ENCODE measurements around the gene PREX1. TPM values are rescaled to one million over a fixed set of nuclear protein-coding genes. Genes with fewer than 3 reads are reported as not detected.

PREX1 gene
- total and polyA plus RNA-seq, 2 donors: 12.6 to 18.1 TPM

GRCh38 chr20:48721324-48722001 is 106.3 kb downstream of the PREX1 start:
- Histone ChIP-seq H3K4me1 (ENCODE audit: insufficient read depth) (no peaks in the 10 kb centered on the region), H3K4me3 (ENCODE audit: low read depth, low read length) (no peak overlapping the region), H3K27ac (ENCODE audit: low read depth) (peak overlapping the region; percentile 24), H3K36me3 (ENCODE audit: insufficient read depth) (no peaks in the 10 kb centered on the region)
- no peak for DNase-seq (ENCODE audit: extremely low spot score)
- 81% methylated on average over 9 of the region's 9 CpGs for WGBS

GRCh38 chr20:48720256-48720985 is 107.4 kb downstream of the PREX1 start:
- H3K27ac ChIP-seq (ENCODE audit: low read depth): no peak overlapping the region
- no peak for DNase-seq (ENCODE audit: extremely low spot score)
- WGBS: 84% methylated on average over 13 of the region's 13 CpGs
- no peak overlapping the region for H3K4me3 ChIP-seq (ENCODE audit: low read depth, low read length)
- H3K4me1 ChIP-seq (ENCODE audit: insufficient read depth): no peaks in the 10 kb centered on the region
- no peaks in the 10 kb centered on the region for H3K36me3 ChIP-seq (ENCODE audit: insufficient read depth)

- 92% methylated on average over 4 of the region's 4 CpGs for WGBS
- H3K27ac ChIP-seq (ENCODE audit: low read depth): no peak overlapping the region
These were observed 108.1 kb downstream of the PREX1 start for GRCh38 chr20:48719598-48720255.

GRCh38 chr20:48718786-48719578 is 108.8 kb downstream of the PREX1 start:
- WGBS: 82% methylated on average over 8 of the region's 8 CpGs
- Histone ChIP-seq H3K4me3 (ENCODE audit: low read depth, low read length) (no peak overlapping the region), H3K36me3 (ENCODE audit: insufficient read depth) (no peaks in the 10 kb centered on the region), H3K4me1 (ENCODE audit: insufficient read depth) (no peaks in the 10 kb centered on the region), H3K27ac (ENCODE audit: low read depth) (no peak overlapping the region)
- DNase-seq (ENCODE audit: extremely low spot score): no peak

More at GRCh38 chr20:48719598-48720255, 108.1 kb downstream of the PREX1 start:
- Histone ChIP-seq H3K4me1 (ENCODE audit: insufficient read depth) (no peaks in the 10 kb centered on the region), H3K36me3 (ENCODE audit: insufficient read depth) (no peaks in the 10 kb centered on the region), H3K4me3 (ENCODE audit: low read depth, low read length) (no peak overlapping the region)
- DNase-seq (ENCODE audit: extremely low spot score): no peak

- H3K27ac ChIP-seq (ENCODE audit: low read depth): no peak overlapping the region
- H3K36me3 ChIP-seq (ENCODE audit: insufficient read depth): no peaks in the 10 kb centered on the region
- no peak for DNase-seq (ENCODE audit: extremely low spot score)
- WGBS: 80% methylated on average over 6 of the region's 6 CpGs
- no peak overlapping the region for H3K4me3 ChIP-seq (ENCODE audit: low read depth, low read length)
- H3K4me1 ChIP-seq (ENCODE audit: insufficient read depth): no peaks in the 10 kb centered on the region
These were observed 110.0 kb downstream of the PREX1 start for GRCh38 chr20:48717680-48718223.

GRCh38 chr20:48717095-48717672 is 110.6 kb downstream of the PREX1 start:
- Histone ChIP-seq H3K4me3 (ENCODE audit: low read depth, low read length) (no peak overlapping the region), H3K27ac (ENCODE audit: low read depth) (no peak overlapping the region), H3K36me3 (ENCODE audit: insufficient read depth) (no peaks in the 10 kb centered on the region), H3K4me1 (ENCODE audit: insufficient read depth) (no peaks in the 10 kb centered on the region)
- no peak for DNase-seq (ENCODE audit: extremely low spot score)
- 83% methylated on average over 2 of the region's 2 CpGs for WGBS

- DNase-seq (ENCODE audit: extremely low spot score): no peak
- H3K27ac ChIP-seq (ENCODE audit: low read depth): no peak overlapping the region
- no peaks in the 10 kb centered on the region for H3K4me1 ChIP-seq (ENCODE audit: insufficient read depth)
- H3K36me3 ChIP-seq (ENCODE audit: insufficient read depth): no peaks in the 10 kb centered on the region
- H3K4me3 ChIP-seq (ENCODE audit: low read depth, low read length): no peak overlapping the region
- WGBS: 90% methylated on average over 7 of the region's 7 CpGs
These were observed 111.3 kb downstream of the PREX1 start for GRCh38 chr20:48716541-48716940.

GRCh38 chr20:48716086-48716485 is 111.7 kb downstream of the PREX1 start:
- H3K27ac ChIP-seq (ENCODE audit: low read depth): no peak overlapping the region
- no peaks in the 10 kb centered on the region for H3K36me3 ChIP-seq (ENCODE audit: insufficient read depth)
- no peak overlapping the region for H3K4me3 ChIP-seq (ENCODE audit: low read depth, low read length)
- no peaks in the 10 kb centered on the region for H3K4me1 ChIP-seq (ENCODE audit: insufficient read depth)
- no peak for DNase-seq (ENCODE audit: extremely low spot score)
- WGBS: 88% methylated on average over 13 of the region's 13 CpGs

- DNase-seq (ENCODE audit: extremely low spot score): no peak
- 96% methylated on average over 4 of the region's 4 CpGs for WGBS
- H3K4me3 ChIP-seq (ENCODE audit: low read depth, low read length): no peak overlapping the region
These were observed 113.0 kb downstream of the PREX1 start for GRCh38 chr20:48714764-48715163.

GRCh38 chr20:48711696-48712464 is 115.9 kb downstream of the PREX1 start:
- H3K36me3 ChIP-seq (ENCODE audit: insufficient read depth): no peaks in the 10 kb centered on the region
- no peak overlapping the region for H3K27ac ChIP-seq (ENCODE audit: low read depth)
- H3K4me1 ChIP-seq (ENCODE audit: insufficient read depth): no peaks in the 10 kb centered on the region
- no peak overlapping the region for H3K4me3 ChIP-seq (ENCODE audit: low read depth, low read length)
- no peak for DNase-seq (ENCODE audit: extremely low spot score)
- 89% methylated on average over 10 of the region's 10 CpGs for WGBS

More at GRCh38 chr20:48714764-48715163, 113.0 kb downstream of the PREX1 start:
- Histone ChIP-seq H3K27ac (ENCODE audit: low read depth) (no peak overlapping the region), H3K36me3 (ENCODE audit: insufficient read depth) (no peaks in the 10 kb centered on the region), H3K4me1 (ENCODE audit: insufficient read depth) (no peaks in the 10 kb centered on the region)

- no peak overlapping the region for H3K4me3 ChIP-seq (ENCODE audit: low read depth, low read length)
- no peaks in the 10 kb centered on the region for H3K4me1 ChIP-seq (ENCODE audit: insufficient read depth)
- no peak for DNase-seq (ENCODE audit: extremely low spot score)
- WGBS: 82% methylated on average over 4 of the region's 4 CpGs
- no peak overlapping the region for H3K27ac ChIP-seq (ENCODE audit: low read depth)
- no peaks in the 10 kb centered on the region for H3K36me3 ChIP-seq (ENCODE audit: insufficient read depth)
These were observed 116.8 kb downstream of the PREX1 start for GRCh38 chr20:48711044-48711428.

GRCh38 chr20:48710341-48711043 is 117.3 kb downstream of the PREX1 start:
- no peaks in the 10 kb centered on the region for H3K4me1 ChIP-seq (ENCODE audit: insufficient read depth)
- DNase-seq (ENCODE audit: extremely low spot score): no peak
- no peaks in the 10 kb centered on the region for H3K36me3 ChIP-seq (ENCODE audit: insufficient read depth)
- no peak overlapping the region for H3K27ac ChIP-seq (ENCODE audit: low read depth)
- no peak overlapping the region for H3K4me3 ChIP-seq (ENCODE audit: low read depth, low read length)
- 93% methylated on average over 15 of the region's 15 CpGs for WGBS
